PC-9 (cell line): Measurements from ENCODE around the gene SH3BP5L. TPM values are rescaled to one million over a fixed set of nuclear protein-coding genes. Genes with fewer than 3 reads are reported as not detected.

Experiments used
- BruUV-seq: library from RNA; stranded (reverse); fragments of 400-500 nt; replicated peaks from 2 replicates; lab custom pipeline; 2021; lab: Mats Ljungman, UMichigan
- CTCF ChIA-PET: fragments of 300-600 bp; sonication (Branson Sonifier 250); formaldehyde crosslinking; loops from one replicate; lab custom pipeline; 2022; ENCODE audit warnings: antibody characterized with exemption; lab: Charles Lee
- POLR2A ChIA-PET: fragments of 300-600 bp; sonication (Branson Sonifier 250); formaldehyde crosslinking; loops from one replicate; lab custom pipeline; 2022; ENCODE audit warnings: antibody characterized with exemption; ENCODE audit not compliant: unreplicated experiment; lab: Charles Lee
- DNase-seq, 2 experiments: peaks; one replicate each; pipeline versions ENCODE4 v3.0.0 to v3.0.0-alpha.2; 2015 to 2022; ENCODE audit warnings: mixed read lengths in 1 of 2
- H2AFZ ChIP-seq: fragments of 200-600 bp; sonication (generic); 2 replicates; pipeline ENCODE4 v1.8.1; 2017; ENCODE audit warnings: antibody characterized with exemption
- H3F3A ChIP-seq: fragments of 200-600 bp; sonication (generic); 2 replicates; pipeline ENCODE4 v1.8.1; 2017; ENCODE audit warnings: antibody characterized with exemption, mild to moderate bottlenecking, low read depth; ENCODE audit not compliant: insufficient read depth
- H3K27ac ChIP-seq: fragments of 200-600 bp; sonication (generic); 2 replicates; pipeline ENCODE4 v1.6.1; 2016; ENCODE audit warnings: mixed run types
- H3K27me3 ChIP-seq: fragments of 200-600 bp; sonication (generic); 2 replicates; pipeline ENCODE4 v1.6.1; 2016; ENCODE audit warnings: low read depth, mixed run types; ENCODE audit not compliant: insufficient read depth
- H3K36me3 ChIP-seq: fragments of 200-600 bp; sonication (generic); 2 replicates; pipeline ENCODE4 v1.6.1; 2016; ENCODE audit warnings: low read depth, mixed run types
- H3K4me1 ChIP-seq: fragments of 200-600 bp; sonication (generic); replicated peaks from 2 replicates; pipeline ENCODE4 v1.6.1; 2016; ENCODE audit warnings: mixed run types; ENCODE audit not compliant: insufficient read depth
- H3K4me2 ChIP-seq: fragments of 200-600 bp; sonication (generic); 2 replicates; pipeline ENCODE4 v1.6.1; 2017; ENCODE audit warnings: mixed run types
- H3K4me3 ChIP-seq: fragments of 200-600 bp; sonication (generic); 2 replicates; pipeline ENCODE4 v1.6.1; 2016; ENCODE audit warnings: mixed run types
- H3K79me2 ChIP-seq: fragments of 200-600 bp; sonication (generic); 2 replicates; pipeline ENCODE4 v1.6.1; 2017; ENCODE audit warnings: low read depth, mixed run types
- H3K9me2 ChIP-seq: fragments of 200-600 bp; sonication (generic); 2 replicates; pipeline ENCODE4 v1.8.1; 2017; ENCODE audit warnings: mild to moderate bottlenecking; ENCODE audit not compliant: insufficient read depth
- H3K9me3 ChIP-seq: fragments of 200-600 bp; sonication (generic); 2 replicates; pipeline ENCODE4 v1.8.1; 2016; ENCODE audit warnings: low read depth; ENCODE audit not compliant: insufficient read depth
- H4K20me1 ChIP-seq: fragments of 200-600 bp; sonication (generic); 2 replicates; pipeline ENCODE4 v1.8.1; 2017; ENCODE audit not compliant: insufficient read depth
- CTCF ChIP-seq: fragments of 200-600 bp; sonication (generic); conservative IDR thresholded peaks from 2 replicates; pipeline ENCODE4 v1.6.1; 2017; ENCODE audit warnings: mixed run types, antibody characterized with exemption, mild to moderate bottlenecking, moderate library complexity
- EZH2 ChIP-seq: fragments of 200-600 bp; sonication (generic); IDR thresholded peaks from 2 replicates; pipeline ENCODE4 v1.8.0; 2017; ENCODE audit warnings: antibody characterized with exemption, low read depth
- intact Hi-C: fragments of 100-400 bp; cut with micrococcal nuclease; formaldehyde crosslinking; loops from one replicate; pipeline ENCODE4 v1.10.0; 2022; ENCODE audit not compliant: unreplicated experiment
- total RNA-seq: library from RNA; stranded (reverse); gene quantifications from 2 replicates; pipeline ENCODE4 v1.2.3, GENCODE V29; 2021

Gene SH3BP5L
- total RNA-seq, 1 experiment from 2014 or later: 24.6 TPM

- H3K4me3 ChIP-seq: no peak overlapping the region
Measured at GRCh38 chr1:248828845-248829244, 3.1 kb upstream of the SH3BP5L start.

GRCh38 chr1:248825573-248825908 is 174 bp downstream of the SH3BP5L start:
- Histone ChIP-seq H3K9me3 (no peaks in the 10 kb centered on the region), H3K4me3 (peak overlapping the region; percentile 75), H3K27me3 (no peaks in the 10 kb centered on the region), H3K4me2 (peak overlapping the region; percentile 93), H4K20me1 (no peaks in the 10 kb centered on the region; the same call in 1 of the 2 replicates), H3K27ac (peak overlapping the region; percentile 82), H3F3A (peaks cover 16% of the 10 kb centered on the region), H2AFZ (peak overlapping the region; percentile 95), H3K4me1 (peaks cover 33% of the 10 kb centered on the region), H3K9me2 (no peaks in the 10 kb centered on the region), H3K79me2 (peaks cover 22% of the 10 kb centered on the region), H3K36me3 (no peaks in the 10 kb centered on the region)
- no peak for DNase-seq
- ChIA-PET POLR2A (interaction anchor here (0.7 to 1.5 kb wide), 5 partner anchors 12 to 89 kb away, joined by 3 to 53 read pairs (median 7); partner anchors contain the start of genes ZNF672 and ZNF692), CTCF (interaction anchor here (0.9 kb wide), 1 partner anchor 12 kb away, joined by 14 read pairs; the partner anchor contains the start of gene ZNF672)
- no TSS peak for BruUV-seq
- intact Hi-C loops: no loop called here
- TF ChIP-seq CTCF: no peak
- no peak for TF ChIP-seq EZH2

More at GRCh38 chr1:248828845-248829244, 3.1 kb upstream of the SH3BP5L start:
- POLR2A ChIA-PET: no interaction called here
- CTCF ChIA-PET: no interaction called here
- BruUV-seq: no TSS peak
- Histone ChIP-seq H2AFZ (no peak overlapping the region), H3K4me2 (peak overlapping the region; percentile 36), H3K27me3 (no peaks in the 10 kb centered on the region), H3K27ac (peak overlapping the region; percentile 39; the same call in 1 of the 2 replicates), H3K9me3 (no peaks in the 10 kb centered on the region), H3K36me3 (no peaks in the 10 kb centered on the region), H3K79me2 (peaks cover 17% of the 10 kb centered on the region), H3K9me2 (no peaks in the 10 kb centered on the region), H3F3A (peaks cover 16% of the 10 kb centered on the region), H3K4me1 (peaks cover 33% of the 10 kb centered on the region), H4K20me1 (no peaks in the 10 kb centered on the region)
- peak in 1 of 2 experiments; percentile 81 for DNase-seq
- TF ChIP-seq CTCF: no peak
- no peak for TF ChIP-seq EZH2
- intact Hi-C loops: no loop called here

- no peaks in the 10 kb centered on the region for H3K9me2 ChIP-seq
- no peak for DNase-seq
- H3K4me2 ChIP-seq: peak overlapping the region; percentile 93
- no peaks in the 10 kb centered on the region for H3K36me3 ChIP-seq
- POLR2A ChIA-PET: interaction anchor here (0.7 to 1.5 kb wide), 2 partner anchors 12 to 89 kb away, joined by 7 to 53 read pairs; partner anchors contain the start of gene ZNF672
- intact Hi-C loops: no loop called here
- H3K27ac ChIP-seq: 0 out of 2 replicates have a peak overlapping the region, but pooled peaks have one; percentile 82
- H3K79me2 ChIP-seq: peaks cover 22% of the 10 kb centered on the region
- TF ChIP-seq EZH2: no peak
- no peak for TF ChIP-seq CTCF
- peak overlapping the region; percentile 75 for H3K4me3 ChIP-seq
- H4K20me1 ChIP-seq: no peaks in the 10 kb centered on the region; the same call in 1 of the 2 replicates
- peaks cover 33% of the 10 kb centered on the region for H3K4me1 ChIP-seq
- TSS peak; percentile 44 for BruUV-seq
- CTCF ChIA-PET: interaction anchor here (0.9 kb wide), 1 partner anchor 13 kb away, joined by 14 read pairs; the partner anchor contains the start of gene ZNF672
- no peaks in the 10 kb centered on the region for H3K27me3 ChIP-seq
- H2AFZ ChIP-seq: peak overlapping the region; percentile 95
- no peaks in the 10 kb centered on the region for H3K9me3 ChIP-seq
- H3F3A ChIP-seq: peaks cover 16% of the 10 kb centered on the region
Measured at GRCh38 chr1:248825136-248825535, 579 bp downstream of the SH3BP5L start.
